A549 (cell line): ENCODE data around the gene SPIRE1. TPM values are rescaled to one million over a fixed set of nuclear protein-coding genes. Genes with fewer than 3 reads are reported as not detected.

Experiments used
- ATAC-seq, 2 experiments: fragments of 200-7000 bp in 1 of 2; fragments of >200 bp in 1 of 2; cut with Nextera tagmentation in 1 of 2; cut with Tn5 transposase in 1 of 2; 3 replicates each; pipeline versions ENCODE4 v1.8.0 to v1.9.1; 2018 to 2020; ENCODE audit warnings: mild to moderate bottlenecking in 1 of 2, moderate library complexity in 1 of 2
- CTCF ChIA-PET: fragments of 300-600 bp; sonication (Branson Sonifier 250); formaldehyde crosslinking; extraction: SDS; loops from one replicate; lab custom pipeline; 2021; ENCODE audit warnings: antibody characterized with exemption, inconsistent platforms; lab: Yijun Ruan, JAX
- POLR2A ChIA-PET: fragments of 350-600 bp; formaldehyde crosslinking; extraction: SDS; loops from one replicate; lab custom pipeline; 2021; ENCODE audit warnings: antibody characterized with exemption, inconsistent platforms; lab: Yijun Ruan, JAX
- DNase-seq, 2 experiments: peaks; one replicate each; pipeline versions ENCODE4 v3.0.0 to v3.0.0-alpha.2; 2011 to 2016; ENCODE audit warnings: low read depth in 1 of 2, low spot score in 1 of 2
- FAIRE-seq: peaks from 2 replicates; lab custom pipeline; 2011; peaks lifted over from hg19 to GRCh38; lab: Jason Lieb, UNC
- H3K27ac ChIP-seq, 2 experiments: fragments of >200 bp; sonication (Bioruptor Twin); formaldehyde crosslinking; 3 replicates each; pipeline ENCODE4 v1.5.1; 2016 to 2017
- H3K4me1 ChIP-seq: fragments of >200 bp; sonication (Bioruptor Twin); formaldehyde crosslinking; 3 replicates; pipeline ENCODE4 v1.6.1; 2016
- H3K4me2 ChIP-seq: fragments of >200 bp; sonication (Bioruptor Twin); formaldehyde crosslinking; 3 replicates; pipeline ENCODE4 v1.6.1; 2016
- H3K4me3 ChIP-seq: fragments of >200 bp; sonication (Bioruptor Twin); formaldehyde crosslinking; 3 replicates; pipeline ENCODE4 v1.5.1; 2016
- H3K9me3 ChIP-seq: fragments of >200 bp; sonication (Bioruptor Twin); formaldehyde crosslinking; 3 replicates; pipeline ENCODE4 v1.6.1; 2016
- BCL3 ChIP-seq: fragments of >200 bp; sonication (Bioruptor Twin); formaldehyde crosslinking; IDR thresholded peaks from 3 replicates; pipeline ENCODE4 v1.6.1; 2016
- BHLHE40 ChIP-seq: IDR thresholded peaks from 2 replicates; pipeline ENCODE4 v1.6.1; 2012; ENCODE audit warnings: low read depth, low read length, inconsistent platforms
- CHD2 ChIP-seq: fragments of 150-350 bp; IDR thresholded peaks from 2 replicates; pipeline ENCODE4 v1.6.1; 2014; ENCODE audit warnings: low read length; ENCODE audit not compliant: partially characterized antibody
- CHD4 ChIP-seq: fragments of 200-600 bp; sonication (generic); IDR thresholded peaks from 2 replicates; pipeline ENCODE4 v1.6.1; 2016; ENCODE audit warnings: antibody characterized with exemption, mild to moderate bottlenecking, borderline replicate concordance
- FOXS1 ChIP-seq: fragments of 250-450 bp; sonication (Bioruptor Pico); IDR thresholded peaks from 2 replicates; pipeline ENCODE4 v1.5.0; 2020; ENCODE audit warnings: mild to moderate bottlenecking, moderate library complexity
- HDAC2 ChIP-seq: fragments of 200-600 bp; sonication (generic); IDR thresholded peaks from 2 replicates; pipeline ENCODE4 v1.6.1; 2016
- HES2 ChIP-seq: fragments of >200 bp; sonication (Bioruptor Twin); formaldehyde crosslinking; IDR thresholded peaks from 2 replicates; pipeline ENCODE4 v1.6.1; 2016
- HOXB13 ChIP-seq: fragments of 250-450 bp; sonication (Bioruptor Pico); IDR thresholded peaks from 2 replicates; pipeline ENCODE4 v1.5.0; 2020; ENCODE audit warnings: low read depth, mild to moderate bottlenecking, moderate library complexity
- JUN ChIP-seq, 2 experiments: fragments of >200 bp; sonication (Bioruptor Twin); formaldehyde crosslinking; IDR thresholded peaks; 2 replicates in 1 of 2; 3 replicates in 1 of 2; pipeline ENCODE4 v1.6.1; 2016 to 2017
- JUNB ChIP-seq: fragments of >200 bp; sonication (Bioruptor Twin); formaldehyde crosslinking; IDR thresholded peaks from 2 replicates; pipeline ENCODE4 v1.6.1; 2016
- KDM1A ChIP-seq: fragments of 200-600 bp; sonication (generic); IDR thresholded peaks from 2 replicates; pipeline ENCODE4 v1.6.1; 2016; ENCODE audit warnings: low read depth, mild to moderate bottlenecking
- MAZ ChIP-seq: fragments of 150-350 bp; IDR thresholded peaks from 2 replicates; pipeline ENCODE4 v1.6.1; 2014; ENCODE audit warnings: antibody characterized with exemption, low read depth, low read length, borderline replicate concordance
- PHF8 ChIP-seq: fragments of 200-600 bp; sonication (generic); IDR thresholded peaks from 2 replicates; pipeline ENCODE4 v1.6.1; 2016; ENCODE audit warnings: low read depth, mild to moderate bottlenecking, antibody characterized with exemption, moderate library complexity, borderline replicate concordance
- POLR2AphosphoS2 ChIP-seq: conservative IDR thresholded peaks from 2 replicates; pipeline ENCODE4 v1.6.1; 2012; ENCODE audit warnings: low read length, improper control_type of control experiment, inconsistent platforms
- RARB ChIP-seq: fragments of 250-450 bp; sonication (Bioruptor Pico); IDR thresholded peaks from 2 replicates; pipeline ENCODE4 v1.8.0; 2021; ENCODE audit warnings: mild to moderate bottlenecking, moderate library complexity
- RNF2 ChIP-seq: fragments of 200-600 bp; sonication (generic); IDR thresholded peaks from 2 replicates; pipeline ENCODE4 v1.6.1; 2016; ENCODE audit warnings: low read depth, mild to moderate bottlenecking, antibody characterized with exemption, moderate library complexity, borderline replicate concordance
- TP53 ChIP-seq: fragments of 250-450 bp; sonication (Bioruptor Pico); IDR thresholded peaks from 2 replicates; pipeline ENCODE4 v1.5.0; 2021; ENCODE audit warnings: mild to moderate bottlenecking, moderate library complexity
- ZC3H11A ChIP-seq: fragments of 450-650 bp; IDR thresholded peaks from 2 replicates; pipeline ENCODE4 v1.6.1; 2014; ENCODE audit warnings: antibody characterized with exemption, mild to moderate bottlenecking
- ZFP36 ChIP-seq: fragments of 450-650 bp; IDR thresholded peaks from 2 replicates; pipeline ENCODE4 v1.6.1; 2014; ENCODE audit warnings: borderline replicate concordance; ENCODE audit not compliant: partially characterized antibody
- ZSCAN20 ChIP-seq: fragments of 250-450 bp; sonication (Bioruptor Pico); IDR thresholded peaks from 2 replicates; pipeline ENCODE4 v1.8.0; 2022; ENCODE audit warnings: mild to moderate bottlenecking, moderate library complexity
- WGBS: methylation state at CpG from one replicate; pipeline ENCODE4 v1.1.6; 2017; ENCODE audit errors: missing lambda C conversion rate; 5-methylcytosine and 5-hydroxymethylcytosine counted together
- polyA plus RNA-seq, 4 experiments: library from polyadenylated mRNA; depleted of rRNA in 3 of 4; stranded (reverse); fragments of >200 nt; fragmentation: RNase III in 1 of 4; extraction: RNeasy Plus Mini Kit Qiagen cat#74134 plus additional on column Dnase treatment in 1 of 4; gene quantifications; 2 replicates in 3 of 4; 3 replicates in 1 of 4; pipeline ENCODE4 v1.2.3, GENCODE V29; 2011 to 2017
- TF ChIP-seq, protein P1 (sequence below): fragments of 200-600 bp; sonication (generic); IDR thresholded peaks from 2 replicates; pipeline ENCODE4 v1.6.1; 2016; ENCODE audit warnings: antibody characterized with exemption, mild to moderate bottlenecking, moderate library complexity

SPIRE1 gene
- polyA plus RNA-seq, 2 of the 4 experiments (the other 2 are of a cell fraction) = 8.3 to 29.4 TPM

DNA sequence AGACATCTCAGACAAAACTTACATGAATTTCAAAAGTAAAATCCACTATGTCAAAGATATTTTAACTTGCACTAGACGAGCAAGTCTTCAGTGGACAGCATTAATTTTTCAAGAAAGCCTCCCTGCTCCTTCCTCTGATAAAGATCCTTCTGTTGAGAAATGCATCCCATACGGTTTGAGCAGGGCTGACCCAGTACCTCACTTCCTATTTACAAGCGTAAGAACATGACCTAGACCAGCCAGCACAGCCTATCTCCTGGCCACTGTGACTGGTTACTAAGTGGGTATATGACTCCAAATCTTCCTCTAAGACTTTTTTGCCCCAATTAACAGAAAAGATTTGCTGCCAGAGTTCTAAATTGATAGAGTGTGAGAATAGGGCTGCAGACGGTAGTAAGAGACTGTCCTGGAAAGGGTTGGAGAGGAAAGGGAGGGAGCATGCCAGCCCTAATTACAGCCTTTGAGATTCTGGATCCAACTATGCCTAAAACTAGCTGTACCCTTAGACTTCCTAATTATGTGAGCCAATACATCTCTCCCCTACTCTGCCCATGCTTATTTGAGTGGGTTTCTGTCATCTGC is 141.8 kb downstream of the SPIRE1 start:
- POLR2A ChIA-PET = no interaction called here
- FAIRE-seq (no peak), ATAC-seq (no peak), DNase-seq (no peak)
- no peak overlapping the region for H3K4me3 ChIP-seq
- CTCF ChIA-PET = interaction anchor here (0.8 to 1.7 kb wide), 3 partner anchors 8 to 19 kb away, joined by 3 to 4 read pairs (median 3); no protein-coding TSS in a partner anchor
- 72% methylated on average over 4 of the region's 4 CpGs for whole genome bisulfite sequencing
- H3K27ac ChIP-seq = no peak overlapping the region
- no peak for TF ChIP-seq FOXS1
- H3K9me3 ChIP-seq = no peaks in the 10 kb centered on the region
- H3K4me1 ChIP-seq = no peaks in the 10 kb centered on the region
- H3K4me2 ChIP-seq = no peak overlapping the region

GRCh38 chr18:12515550-12515949 is 142.4 kb downstream of the SPIRE1 start:
- POLR2A ChIA-PET = no interaction called here
- H3K9me3 ChIP-seq = no peaks in the 10 kb centered on the region
- no peak for TF ChIP-seq TP53 (CRISPR knock-in tag)
- TF ChIP-seq, protein P1, sequence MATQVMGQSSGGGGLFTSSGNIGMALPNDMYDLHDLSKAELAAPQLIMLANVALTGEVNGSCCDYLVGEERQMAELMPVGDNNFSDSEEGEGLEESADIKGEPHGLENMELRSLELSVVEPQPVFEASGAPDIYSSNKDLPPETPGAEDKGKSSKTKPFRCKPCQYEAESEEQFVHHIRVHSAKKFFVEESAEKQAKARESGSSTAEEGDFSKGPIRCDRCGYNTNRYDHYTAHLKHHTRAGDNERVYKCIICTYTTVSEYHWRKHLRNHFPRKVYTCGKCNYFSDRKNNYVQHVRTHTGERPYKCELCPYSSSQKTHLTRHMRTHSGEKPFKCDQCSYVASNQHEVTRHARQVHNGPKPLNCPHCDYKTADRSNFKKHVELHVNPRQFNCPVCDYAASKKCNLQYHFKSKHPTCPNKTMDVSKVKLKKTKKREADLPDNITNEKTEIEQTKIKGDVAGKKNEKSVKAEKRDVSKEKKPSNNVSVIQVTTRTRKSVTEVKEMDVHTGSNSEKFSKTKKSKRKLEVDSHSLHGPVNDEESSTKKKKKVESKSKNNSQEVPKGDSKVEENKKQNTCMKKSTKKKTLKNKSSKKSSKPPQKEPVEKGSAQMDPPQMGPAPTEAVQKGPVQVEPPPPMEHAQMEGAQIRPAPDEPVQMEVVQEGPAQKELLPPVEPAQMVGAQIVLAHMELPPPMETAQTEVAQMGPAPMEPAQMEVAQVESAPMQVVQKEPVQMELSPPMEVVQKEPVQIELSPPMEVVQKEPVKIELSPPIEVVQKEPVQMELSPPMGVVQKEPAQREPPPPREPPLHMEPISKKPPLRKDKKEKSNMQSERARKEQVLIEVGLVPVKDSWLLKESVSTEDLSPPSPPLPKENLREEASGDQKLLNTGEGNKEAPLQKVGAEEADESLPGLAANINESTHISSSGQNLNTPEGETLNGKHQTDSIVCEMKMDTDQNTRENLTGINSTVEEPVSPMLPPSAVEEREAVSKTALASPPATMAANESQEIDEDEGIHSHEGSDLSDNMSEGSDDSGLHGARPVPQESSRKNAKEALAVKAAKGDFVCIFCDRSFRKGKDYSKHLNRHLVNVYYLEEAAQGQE = no peak
- no peak for TF ChIP-seq MAZ
- no peak for TF ChIP-seq RARB (CRISPR knock-in tag)
- no peak for TF ChIP-seq CHD2
- no peak for TF ChIP-seq ZC3H11A
- no peak for TF ChIP-seq RNF2
- no peak for TF ChIP-seq CHD4
- no peak for TF ChIP-seq ZFP36
- no peak for TF ChIP-seq HDAC2
- no peak for TF ChIP-seq HES2
- TF ChIP-seq ZSCAN20 (CRISPR knock-in tag) = no peak
- no peak for TF ChIP-seq POLR2AphosphoS2
- no peak for TF ChIP-seq BCL3
- TF ChIP-seq HOXB13 (CRISPR knock-in tag) = no peak
- no peak for TF ChIP-seq PHF8
- TF ChIP-seq FOXS1 = no peak
- no peak for TF ChIP-seq BHLHE40
- no peak for TF ChIP-seq JUN (IDR thresholded peaks at IDR 0.05)
- TF ChIP-seq, all 56 proteins: peak for 0
- Histone ChIP-seq H3K4me3 (no peak overlapping the region), H3K4me1 (no peaks in the 10 kb centered on the region), H3K4me2 (no peak overlapping the region), H3K27ac (no peak overlapping the region)
- WGBS = 98% methylated on average over 2 of the region's 2 CpGs
- CTCF ChIA-PET = interaction anchor here (0.8 to 1.7 kb wide), 4 partner anchors 9 to 122 kb away, joined by 3 to 4 read pairs (median 3); no protein-coding TSS in a partner anchor
- DNase-seq = no peak
- ATAC-seq = no peak
- FAIRE-seq = no peak

GRCh38 chr18:12507007-12507406 is 150.9 kb downstream of the SPIRE1 start:
- no peak overlapping the region for H3K4me2 ChIP-seq
- ATAC-seq = no peak
- ChIA-PET POLR2A (no interaction called here), CTCF (interaction anchor here (1.5 kb wide), 1 partner anchor 9 kb away, joined by 3 read pairs; no protein-coding TSS in a partner anchor)
- H3K27ac ChIP-seq = no peak overlapping the region
- FAIRE-seq = no peak
- H3K4me1 ChIP-seq = no peaks in the 10 kb centered on the region
- no peak for TF ChIP-seq JUNB
- no peak for TF ChIP-seq HOXB13 (CRISPR knock-in tag)
- TF ChIP-seq KDM1A = no peak
- no peak for DNase-seq
- no peak overlapping the region for H3K4me3 ChIP-seq
- H3K9me3 ChIP-seq = no peaks in the 10 kb centered on the region
- 90% methylated on average over 5 of the region's 5 CpGs for WGBS
